BE2C (cell line): ENCODE measurements around the gene FAM98C.
"Not testable (repeated sequence)": the region's sequence is repeated elsewhere in the genome, so short reads cannot be mapped to it uniquely, and the experiment has no call there.

Experiments used
- DNase-seq: peaks from one replicate; pipeline ENCODE4 v3.0.0-alpha.2; 2020
- H3K27me3 ChIP-seq: fragments of 250-450 bp; sonication (Bioruptor Pico); 2 replicates; pipeline ENCODE4 v1.5.1; 2020; ENCODE audit warnings: mild to moderate bottlenecking
- H3K36me3 ChIP-seq: fragments of 250-450 bp; sonication (Bioruptor Pico); 2 replicates; pipeline ENCODE4 v1.5.1; 2020; ENCODE audit warnings: mild to moderate bottlenecking
- H3K4me1 ChIP-seq: fragments of 250-450 bp; sonication (Bioruptor Pico); 2 replicates; pipeline ENCODE4 v1.5.1; 2020
- H3K4me3 ChIP-seq: 2 replicates; pipeline ENCODE4 v1.5.1; 2011; ENCODE audit warnings: low read depth, low read length
- H3K9me3 ChIP-seq: fragments of 250-450 bp; sonication (Bioruptor Pico); 2 replicates; pipeline ENCODE4 v1.5.1; 2020
- CTCF ChIP-seq: IDR thresholded peaks from 2 replicates; pipeline ENCODE4 v1.5.1; 2012; ENCODE audit warnings: mild to moderate bottlenecking, low read depth, low read length

FAM98C gene

GRCh38 chr19:38360839-38361631 lies 41.9 kb upstream of the FAM98C start:
- TF ChIP-seq CTCF: no peak
- H3K36me3 ChIP-seq: no peaks in the 10 kb centered on the region
- no peak for DNase-seq
- H3K4me1 ChIP-seq: no peaks in the 10 kb centered on the region
- H3K27me3 ChIP-seq: peaks cover 39% of the 10 kb centered on the region
- H3K9me3 ChIP-seq: no peaks in the 10 kb centered on the region
- peak overlapping the region; percentile 62 for H3K4me3 ChIP-seq

GRCh38 chr19:38361633-38362075 lies 41.2 kb upstream of the FAM98C start:
- Histone ChIP-seq H3K9me3 (no peaks in the 10 kb centered on the region), H3K4me1 (no peaks in the 10 kb centered on the region), H3K36me3 (no peaks in the 10 kb centered on the region), H3K4me3 (peak overlapping the region; percentile 62), H3K27me3 (peaks cover 39% of the 10 kb centered on the region)
- DNase-seq: peak; percentile 87
- no peak for TF ChIP-seq CTCF

DNA sequence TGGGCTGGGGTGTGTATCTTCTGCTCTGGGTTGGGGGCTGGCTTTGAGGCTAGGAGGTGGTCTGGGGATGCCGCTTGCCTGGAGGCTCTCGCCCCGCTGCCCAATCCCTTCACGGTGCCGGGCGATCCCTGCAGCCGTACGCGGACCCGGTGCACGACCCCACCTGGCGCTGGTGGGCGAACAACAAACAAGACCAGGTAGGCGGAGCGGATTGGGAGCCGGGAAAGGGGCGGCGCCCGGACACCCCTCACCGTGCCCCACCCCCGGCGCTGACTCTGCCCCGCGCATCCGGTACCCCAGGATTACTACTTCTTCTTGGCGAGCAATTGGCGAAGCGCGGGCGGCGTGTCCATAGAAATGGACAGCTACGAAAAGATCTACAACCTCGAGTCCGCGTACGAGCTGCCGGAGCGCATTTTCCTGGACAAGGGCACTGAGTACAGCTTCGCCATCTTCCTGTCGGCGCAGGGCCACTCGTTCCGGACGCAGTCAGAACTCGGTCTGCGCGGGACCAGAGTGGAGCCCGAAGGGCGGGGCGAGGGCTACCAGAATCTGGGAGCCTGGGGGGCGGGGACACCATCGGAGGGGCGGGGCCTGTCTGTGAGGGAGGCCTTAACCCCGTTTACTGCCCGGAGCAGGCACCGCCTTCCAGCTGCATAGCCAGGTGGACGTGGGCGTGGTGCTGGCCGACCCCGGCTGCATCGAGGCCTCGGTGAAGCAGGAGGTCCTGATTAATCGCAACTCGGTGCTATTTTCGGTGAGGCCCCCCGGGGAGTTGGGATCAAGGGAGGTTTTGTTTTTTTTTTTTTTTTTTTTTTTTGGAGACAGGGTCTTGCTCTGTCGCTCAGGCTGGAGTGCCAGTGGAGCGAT lies 40.6 kb upstream of the FAM98C start:
- Histone ChIP-seq H3K4me3 (peak overlapping the region; percentile 62), H3K9me3 (no peaks in the 10 kb centered on the region), H3K36me3 (no peaks in the 10 kb centered on the region), H3K27me3 (peaks cover 39% of the 10 kb centered on the region), H3K4me1 (no peaks in the 10 kb centered on the region)
- no peak for TF ChIP-seq CTCF
- DNase-seq: peak; percentile 69

DNA sequence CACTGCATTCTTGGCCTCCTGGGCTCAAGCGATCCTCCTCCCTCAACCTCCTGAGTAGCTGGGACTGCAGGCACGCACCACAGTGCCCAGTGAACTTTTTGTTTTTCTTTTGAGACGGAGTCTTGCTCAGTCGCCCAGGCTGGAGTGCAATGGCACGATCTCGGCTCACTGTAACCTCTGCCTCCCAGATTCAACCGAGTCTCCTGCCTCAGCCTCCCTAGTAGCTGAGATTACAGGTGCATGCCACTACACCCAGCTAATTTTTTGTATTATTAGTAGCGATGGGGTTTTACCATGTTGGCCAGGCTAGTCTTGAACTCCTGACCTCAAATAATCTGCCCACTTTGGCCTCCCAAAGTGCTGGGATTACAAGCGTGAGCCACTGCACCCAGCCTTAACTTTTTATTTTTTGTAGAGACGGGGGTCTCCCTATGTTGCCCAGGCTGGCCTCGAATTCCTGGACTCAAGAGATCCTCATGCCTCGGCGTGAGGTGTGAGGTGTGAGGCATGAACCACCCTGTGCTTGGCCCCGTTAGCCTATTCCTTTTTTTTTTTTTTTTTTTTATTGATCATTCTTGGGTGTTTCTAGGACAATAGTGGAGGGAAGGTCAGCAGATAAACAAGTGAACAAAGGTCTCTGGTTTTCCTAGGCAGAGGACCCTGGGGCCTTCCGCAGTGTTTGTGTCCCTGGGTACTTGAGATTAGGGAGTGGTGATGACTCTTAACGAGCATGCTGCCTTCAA lies 39.8 kb upstream of the FAM98C start:
- peaks cover 32% of the 10 kb centered on the region for H3K27me3 ChIP-seq
- H3K9me3 ChIP-seq, H3K4me3 ChIP-seq, H3K4me1 ChIP-seq, H3K36me3 ChIP-seq, DNase-seq: not testable (repeated sequence)

- no peak for TF ChIP-seq CTCF
- no peaks in the 10 kb centered on the region for H3K4me1 ChIP-seq
- no peaks in the 10 kb centered on the region for H3K9me3 ChIP-seq
- no peak for DNase-seq
- H3K27me3 ChIP-seq: no peaks in the 10 kb centered on the region
- H3K36me3 ChIP-seq: no peaks in the 10 kb centered on the region
- H3K4me3 ChIP-seq: no peak overlapping the region
Observed at GRCh38 chr19:38367041-38367440, 35.9 kb upstream of the FAM98C start.

DNA sequence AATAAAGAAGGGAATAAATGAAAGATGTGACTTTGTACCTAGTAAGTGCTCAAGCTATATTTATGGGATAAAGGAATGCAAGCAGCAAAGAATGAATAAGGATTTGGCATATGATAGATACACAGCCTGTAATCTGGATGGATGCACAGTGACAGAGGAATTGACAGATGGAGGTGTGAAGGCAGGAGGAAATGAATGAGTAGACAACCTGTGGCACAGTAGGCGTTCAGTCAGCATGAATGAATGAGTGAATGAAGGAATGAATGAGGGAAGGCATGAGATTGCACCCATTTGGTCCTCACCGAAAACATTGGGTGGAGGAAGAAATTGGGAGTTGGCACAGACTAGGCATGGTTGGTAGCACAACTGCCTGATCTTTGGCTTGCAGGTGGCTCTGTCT lies 33.3 kb upstream of the FAM98C start:
- Histone ChIP-seq H3K36me3 (no peaks in the 10 kb centered on the region), H3K4me3 (no peak overlapping the region), H3K9me3 (no peaks in the 10 kb centered on the region), H3K27me3 (no peaks in the 10 kb centered on the region), H3K4me1 (no peaks in the 10 kb centered on the region)
- no peak for TF ChIP-seq CTCF
- no peak for DNase-seq
